ENCODE results near the gene ZC3HAV1.

DNA sequence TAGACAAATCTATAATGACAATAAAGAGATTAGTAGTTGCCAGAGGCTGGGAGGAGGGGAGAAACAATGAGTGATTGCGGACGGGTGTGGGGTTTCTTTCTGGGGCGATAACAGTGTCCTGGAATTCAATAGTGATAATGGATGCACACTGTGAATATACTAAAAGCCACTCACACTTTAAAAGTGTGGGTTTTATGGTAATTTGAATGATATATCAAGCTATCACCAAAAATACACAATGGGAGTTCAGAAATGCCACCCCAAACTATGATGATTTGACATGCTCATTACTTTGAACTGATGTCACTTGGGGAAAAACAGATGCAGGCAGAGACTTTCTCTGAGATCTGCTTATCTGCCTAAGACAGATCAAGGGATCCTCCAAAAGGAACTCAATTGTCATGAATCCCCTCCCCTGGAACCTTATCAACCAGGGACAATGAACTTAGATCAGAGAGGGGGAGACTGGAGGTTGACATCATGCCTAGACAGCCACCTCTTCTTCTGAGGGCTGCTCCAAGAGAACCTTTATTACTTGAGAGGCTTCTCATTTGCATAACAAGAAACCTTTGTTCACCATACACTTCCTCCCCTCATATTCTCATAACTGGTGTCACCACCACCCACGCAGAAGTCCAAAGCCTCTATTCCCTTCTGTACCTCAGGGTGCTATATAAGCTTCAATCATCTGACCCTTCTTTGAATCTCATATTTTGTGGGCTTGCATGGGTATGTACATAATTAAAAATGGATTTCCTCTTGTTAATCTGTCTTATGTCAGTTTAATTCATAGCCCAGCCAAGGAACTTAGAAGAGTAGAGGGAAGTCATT lies 14.8 kb upstream of the ZC3HAV1 start:
- TF ChIP-seq, protein P1, sequence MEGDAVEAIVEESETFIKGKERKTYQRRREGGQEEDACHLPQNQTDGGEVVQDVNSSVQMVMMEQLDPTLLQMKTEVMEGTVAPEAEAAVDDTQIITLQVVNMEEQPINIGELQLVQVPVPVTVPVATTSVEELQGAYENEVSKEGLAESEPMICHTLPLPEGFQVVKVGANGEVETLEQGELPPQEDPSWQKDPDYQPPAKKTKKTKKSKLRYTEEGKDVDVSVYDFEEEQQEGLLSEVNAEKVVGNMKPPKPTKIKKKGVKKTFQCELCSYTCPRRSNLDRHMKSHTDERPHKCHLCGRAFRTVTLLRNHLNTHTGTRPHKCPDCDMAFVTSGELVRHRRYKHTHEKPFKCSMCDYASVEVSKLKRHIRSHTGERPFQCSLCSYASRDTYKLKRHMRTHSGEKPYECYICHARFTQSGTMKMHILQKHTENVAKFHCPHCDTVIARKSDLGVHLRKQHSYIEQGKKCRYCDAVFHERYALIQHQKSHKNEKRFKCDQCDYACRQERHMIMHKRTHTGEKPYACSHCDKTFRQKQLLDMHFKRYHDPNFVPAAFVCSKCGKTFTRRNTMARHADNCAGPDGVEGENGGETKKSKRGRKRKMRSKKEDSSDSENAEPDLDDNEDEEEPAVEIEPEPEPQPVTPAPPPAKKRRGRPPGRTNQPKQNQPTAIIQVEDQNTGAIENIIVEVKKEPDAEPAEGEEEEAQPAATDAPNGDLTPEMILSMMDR (IDR thresholded peaks at IDR 0.05; ENCODE audit: low read length), result no peak
- no peak for TF ChIP-seq EZH2 (IDR thresholded peaks at IDR 0.05; ENCODE audit: borderline replicate concordance, low read length)

Measured in OCI-LY1 (cell line).